NCI-H226 (cell line): Measurements from ENCODE around the gene CEP83.

Experiments
- DNase-seq: peaks from one replicate; pipeline ENCODE4 v3.0.0-alpha.2; 2015

Gene CEP83

GRCh38 chr12:94297876-94298505, 161.7 kb downstream of the CEP83 start:
- DNase-seq = no peak

DNA sequence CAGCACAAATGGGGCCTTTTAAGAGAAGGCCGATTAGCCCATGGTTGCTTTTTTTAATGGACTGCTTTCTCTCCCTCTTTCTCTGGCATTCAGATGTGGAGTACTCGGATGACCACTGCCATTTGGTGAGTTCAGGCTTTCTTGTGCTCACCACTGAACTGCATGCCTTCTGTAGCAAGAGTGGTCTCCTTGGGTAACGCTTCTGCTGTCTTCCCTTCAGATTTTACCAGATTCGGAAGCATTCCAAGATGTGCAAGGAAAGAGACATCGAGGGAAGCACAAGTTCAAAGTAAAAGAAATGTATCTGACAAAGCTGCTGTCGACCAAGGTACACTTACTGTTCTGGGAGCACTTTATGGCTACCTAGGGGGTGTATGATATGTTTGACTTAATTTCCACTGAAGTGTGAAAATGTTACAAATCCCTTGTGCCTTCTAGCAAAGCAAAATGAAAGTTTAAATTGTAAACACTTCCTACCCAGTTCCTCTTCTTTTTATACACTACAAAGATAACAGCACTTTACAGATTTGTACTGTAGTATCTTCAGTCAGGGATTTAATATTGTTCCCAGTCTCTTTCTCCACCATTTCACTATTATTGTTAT, 162.5 kb downstream of the CEP83 start:
- DNase-seq = no peak

- no peak for DNase-seq
Measured at GRCh38 chr12:94290353-94290752, 169.3 kb downstream of the CEP83 start.

GRCh38 chr12:94289461-94290312, 170.0 kb downstream of the CEP83 start:
- DNase-seq = peak; percentile 84

GRCh38 chr12:94287245-94287628, 172.4 kb downstream of the CEP83 start:
- no peak for DNase-seq

- no peak for DNase-seq
Measured at GRCh38 chr12:94286583-94287244, 173.0 kb downstream of the CEP83 start.

DNA sequence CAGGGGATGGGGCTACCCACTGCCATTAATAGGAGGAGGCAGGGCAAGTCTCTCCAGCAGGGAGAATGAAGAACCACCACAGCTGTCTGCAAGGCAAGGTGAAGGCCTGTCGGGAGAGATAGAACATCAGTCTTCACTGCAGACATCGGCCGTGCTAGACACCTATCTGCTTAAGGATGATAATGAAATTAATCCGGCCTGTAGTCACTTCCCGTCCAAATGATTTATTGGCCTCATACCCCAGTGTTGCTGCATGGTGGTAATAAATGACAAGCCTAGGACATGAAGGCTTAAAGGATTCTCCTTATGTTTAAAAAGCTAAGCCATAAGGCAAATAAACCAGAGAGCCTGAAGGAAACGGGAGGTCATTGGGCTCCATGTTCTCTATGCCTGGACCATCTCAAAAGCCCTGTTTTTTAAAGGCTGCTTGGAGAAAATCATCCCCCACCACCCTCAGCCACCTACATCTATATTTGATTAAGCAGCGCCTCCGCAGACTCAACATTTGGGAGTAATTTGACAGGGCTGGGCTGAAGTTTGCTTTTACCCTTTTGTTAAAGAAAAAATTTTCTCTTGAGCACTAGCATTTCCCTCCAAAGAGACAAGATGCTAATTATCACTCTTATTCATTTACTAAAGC, 173.6 kb downstream of the CEP83 start:
- no peak for DNase-seq

DNA sequence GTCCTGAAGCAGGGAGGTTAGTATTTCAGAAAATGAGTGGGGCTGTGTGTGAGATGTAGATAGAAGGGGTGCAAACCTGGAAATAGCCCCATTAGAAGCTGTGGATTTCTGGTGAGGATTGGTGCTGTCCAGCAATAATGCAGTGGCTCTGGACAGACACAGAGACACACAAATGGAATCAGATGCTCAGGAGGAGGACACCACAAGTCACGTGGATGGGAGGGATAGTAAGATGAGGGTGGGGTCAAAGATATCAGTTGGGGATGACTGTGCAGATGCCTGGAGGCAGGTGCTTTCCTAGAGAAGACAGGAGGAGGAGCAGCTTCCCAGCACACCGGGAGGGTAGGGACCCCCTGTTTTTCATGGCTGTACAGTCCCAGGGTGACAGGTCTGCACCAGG, 174.8 kb downstream of the CEP83 start:
- no peak for DNase-seq

DNA sequence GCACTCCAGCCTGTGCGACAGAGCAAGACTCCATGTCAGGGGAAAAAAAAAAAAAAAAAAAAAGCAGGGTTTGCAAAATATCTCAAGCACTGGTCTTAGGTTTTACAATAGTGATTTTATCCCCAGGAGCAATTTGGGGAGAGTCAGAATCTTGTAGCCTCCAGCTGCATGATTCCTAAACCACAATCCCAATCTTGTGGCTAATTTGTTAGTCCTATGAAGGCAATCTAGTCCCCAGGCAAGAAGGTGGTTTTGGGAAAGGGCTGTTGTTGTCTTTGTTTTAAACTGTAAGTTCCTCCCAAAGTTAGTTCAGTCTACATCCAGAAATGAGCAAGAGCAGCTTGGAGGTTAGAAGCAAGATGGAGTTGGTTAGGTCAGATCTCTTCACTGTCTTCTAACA, 175.6 kb downstream of the CEP83 start:
- DNase-seq = no peak

GRCh38 chr12:94282675-94283074, 177.0 kb downstream of the CEP83 start:
- no peak for DNase-seq

DNA sequence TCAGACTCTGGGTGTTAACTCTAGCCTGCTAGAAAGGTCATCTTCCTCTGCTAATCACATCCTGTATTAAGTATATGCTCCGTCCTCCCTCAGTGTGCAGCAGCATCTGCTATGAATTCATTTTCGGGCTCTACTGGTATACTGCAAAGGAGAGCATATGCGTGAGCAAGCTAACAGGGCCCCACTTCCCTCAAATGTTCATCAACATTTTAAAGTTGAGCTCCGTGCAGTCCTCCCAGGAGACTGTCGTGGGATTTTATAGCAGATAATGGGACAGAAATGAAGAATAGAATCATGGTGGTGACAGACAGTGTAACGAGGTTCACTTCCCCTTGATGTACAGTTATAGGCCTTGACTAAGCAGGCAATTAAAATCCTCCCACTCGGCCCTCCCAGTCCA, 179.6 kb downstream of the CEP83 start:
- DNase-seq = no peak

- DNase-seq = no peak
Measured at GRCh38 chr12:94277426-94278000, 182.2 kb downstream of the CEP83 start.

DNA sequence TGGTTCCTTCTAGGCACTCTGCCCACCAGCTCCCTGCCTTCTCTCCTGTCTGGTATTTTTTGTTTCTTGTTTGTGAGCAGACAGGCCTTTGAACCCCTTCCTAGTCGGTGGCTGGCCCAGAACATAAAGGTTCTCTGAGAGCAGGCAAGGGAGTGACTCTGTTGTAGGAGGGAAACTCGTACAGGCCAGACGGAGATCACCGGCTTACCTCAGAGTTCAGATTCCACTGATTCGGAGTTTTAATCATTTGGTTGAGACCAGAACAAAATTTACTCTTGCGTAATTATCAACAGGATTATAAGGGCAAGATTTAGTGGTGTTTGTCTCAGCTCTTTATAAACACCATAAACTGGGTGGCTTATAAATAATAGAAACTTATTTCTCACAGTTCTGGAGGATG, 182.9 kb downstream of the CEP83 start:
- no peak for DNase-seq

- DNase-seq = no peak
Measured at GRCh38 chr12:94273272-94273671, 186.4 kb downstream of the CEP83 start.

- DNase-seq = no peak
Measured at GRCh38 chr12:94272280-94272679, 187.4 kb downstream of the CEP83 start.

- peak; percentile 43 for DNase-seq
Measured at GRCh38 chr12:94271351-94271750, 188.3 kb downstream of the CEP83 start.

DNA sequence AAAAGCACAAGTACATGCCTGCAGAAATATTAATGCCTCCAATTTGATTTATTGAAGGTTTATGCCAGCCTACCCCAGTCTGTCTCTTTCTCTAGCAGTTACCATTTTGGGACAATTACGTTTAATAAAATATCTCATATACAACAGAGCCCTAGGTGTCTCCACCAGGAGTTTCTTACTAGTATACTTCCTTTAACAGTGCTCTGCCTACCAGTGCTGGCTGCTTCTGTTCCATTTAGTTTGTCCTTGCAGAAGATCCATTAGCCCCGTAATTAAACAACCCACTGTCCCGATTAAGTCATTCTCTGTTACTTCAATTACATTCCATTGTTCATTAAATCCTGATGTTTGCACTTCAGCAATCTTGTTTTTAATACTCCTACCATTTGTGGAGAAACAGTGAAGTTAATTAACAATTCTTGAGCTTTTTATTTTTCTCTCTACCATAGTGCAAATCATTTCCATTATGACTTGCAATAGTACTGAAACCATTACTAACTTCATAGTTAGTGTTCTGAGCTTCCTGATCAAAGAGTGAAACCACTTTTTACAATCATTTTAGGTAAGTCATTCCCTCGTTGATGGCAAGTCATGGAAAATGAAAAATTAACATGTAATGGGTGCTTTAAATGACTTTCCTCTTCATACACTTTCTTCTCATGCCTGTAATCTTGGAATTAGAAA, 190.2 kb downstream of the CEP83 start:
- DNase-seq = no peak

DNA sequence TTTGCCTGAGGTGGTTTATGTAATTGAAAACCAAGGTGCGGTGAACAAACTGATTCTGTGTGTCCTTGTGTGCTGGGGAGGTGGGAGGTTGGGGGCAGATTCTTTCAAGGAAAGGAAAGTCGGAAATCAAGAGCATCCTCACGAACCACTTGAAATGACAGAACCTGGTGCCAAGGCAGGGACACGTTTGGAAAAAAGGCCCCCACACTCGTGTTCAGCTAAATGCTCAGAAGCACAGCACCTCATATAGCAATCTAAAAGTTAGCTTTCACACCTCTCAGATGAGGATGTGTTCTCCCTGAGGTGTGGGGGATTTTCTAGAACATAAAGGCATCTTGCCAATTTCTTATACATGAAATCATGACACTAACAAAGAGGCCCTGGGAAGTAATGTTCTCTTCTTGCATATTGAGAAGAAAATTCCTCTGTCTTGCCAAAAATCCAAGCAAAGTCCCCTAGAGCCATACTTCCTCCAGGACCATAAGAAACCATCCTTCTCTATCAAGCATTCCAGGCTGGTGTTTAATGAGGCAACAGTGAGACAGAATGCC, 191.7 kb downstream of the CEP83 start:
- no peak for DNase-seq

- no peak for DNase-seq
Measured at GRCh38 chr12:94267537-94267872, 192.2 kb downstream of the CEP83 start.

- no peak for DNase-seq
Measured at GRCh38 chr12:94266796-94267536, 192.7 kb downstream of the CEP83 start.
